CD4-positive, alpha-beta memory T cell (primary cell): Measurements from ENCODE around the gene CDKN2C. TPM values are rescaled to one million over a fixed set of nuclear protein-coding genes. Genes with fewer than 3 reads are reported as not detected.

Source experiments
- CTCF ChIA-PET: fragments of 350-600 bp; sonication (Branson Sonifier 250); formaldehyde crosslinking; loops from one replicate; lab custom pipeline; 2021; ENCODE audit warnings: inconsistent platforms; ENCODE audit not compliant: partially characterized antibody; lab: Charles Lee
- POLR2A ChIA-PET: fragments of 350-600 bp; sonication (Branson Sonifier 250); formaldehyde crosslinking; loops from one replicate; lab custom pipeline; 2021; ENCODE audit not compliant: partially characterized antibody; lab: Charles Lee
- DNase-seq, 5 donors: peaks; one replicate each; pipeline versions ENCODE4 v3.0.0 to v3.0.0-alpha.2; 2020 to 2022; ENCODE audit warnings: mixed read lengths in 1 of 5
- H3K27ac ChIP-seq: one replicate; pipeline ENCODE4 v1.7.0; 2013; ENCODE audit warnings: low read depth, low read length
- H3K27me3 ChIP-seq: 2 replicates; pipeline ENCODE4 v1.7.0; 2013; ENCODE audit warnings: mild to moderate bottlenecking, low read length, moderate library complexity; ENCODE audit not compliant: insufficient read depth
- H3K36me3 ChIP-seq: 2 replicates; pipeline ENCODE4 v1.7.0; 2013; ENCODE audit warnings: mild to moderate bottlenecking, low read length, moderate library complexity; ENCODE audit not compliant: insufficient read depth
- H3K4me1 ChIP-seq: 2 replicates; pipeline ENCODE4 v1.7.0; 2013; ENCODE audit warnings: mild to moderate bottlenecking, low read length, moderate library complexity; ENCODE audit not compliant: insufficient read depth
- H3K4me3 ChIP-seq, 2 donors: one replicate each; pipeline ENCODE4 v1.7.0; 2013; ENCODE audit warnings: low read length in 2 of 2, mild to moderate bottlenecking in 1 of 2
- H3K9me3 ChIP-seq, 2 donors: one replicate each; pipeline ENCODE4 v1.7.0; 2013; ENCODE audit warnings: low read length in 2 of 2, control low read depth in 1 of 2; ENCODE audit not compliant: control insufficient read depth in 1 of 2
- H3K27ac Mint-ChIP-seq, 7 donors: one replicate each; pipeline ENCODE4 v1.8.0; 2020 to 2021; ENCODE audit warnings: mixed read lengths in 7 of 7, mild to moderate bottlenecking in 6 of 7, inconsistent platforms in 3 of 7, moderate library complexity in 3 of 7
- H3K27me3 Mint-ChIP-seq, 2 donors: one replicate each; pipeline ENCODE4 v1.8.0; 2020 to 2021; ENCODE audit warnings: mixed read lengths in 2 of 2
- H3K36me3 Mint-ChIP-seq, 2 donors: one replicate each; pipeline ENCODE4 v1.8.0; 2020 to 2021; ENCODE audit warnings: mixed read lengths in 2 of 2, inconsistent platforms in 1 of 2, mild to moderate bottlenecking in 1 of 2
- H3K4me1 Mint-ChIP-seq, 4 donors: one replicate each; pipeline ENCODE4 v1.8.0; 2020 to 2021; ENCODE audit warnings: mixed read lengths in 4 of 4, mild to moderate bottlenecking in 1 of 4
- H3K4me3 Mint-ChIP-seq, 8 donors: one replicate each; pipeline ENCODE4 v1.8.0; 2020 to 2021; ENCODE audit warnings: mixed read lengths in 8 of 8, mild to moderate bottlenecking in 7 of 8, moderate library complexity in 6 of 8, inconsistent platforms in 3 of 8
- H3K9me3 Mint-ChIP-seq, 8 donors: one replicate each; pipeline ENCODE4 v1.8.0; 2020 to 2021; ENCODE audit warnings: mixed read lengths in 8 of 8, mild to moderate bottlenecking in 5 of 8, inconsistent platforms in 3 of 8, moderate library complexity in 1 of 8
- intact Hi-C: fragments of 100-400 bp; cut with micrococcal nuclease; formaldehyde crosslinking; loops from one replicate; pipeline ENCODE4 v1.15.1; 2023
- polyA plus RNA-seq, 2 donors: library from polyadenylated mRNA; unstranded; fragments of 300-500 nt; fragmentation: Illumina TruSeq; gene quantifications; one replicate each; pipeline ENCODE4 v1.2.3, GENCODE V29; 2021
- total RNA-seq, 2 experiments: library from RNA; stranded (reverse); gene quantifications; one replicate each; pipeline ENCODE4 v1.2.3, GENCODE V29; 2021

Gene CDKN2C
- total and polyA plus RNA-seq, 4 experiments from 2014 or later: 7.7 to 14.8 (median 11.1) TPM

GRCh38 chr1:50968821-50969610 lies 1.0 kb upstream of the CDKN2C start:
- ChIA-PET CTCF (interaction anchor here (0.6 to 3.5 kb wide), 9 partner anchors 9 to 194 kb away, joined by 3 to 25 read pairs (median 4); partner anchors contain the start of gene FAF1), POLR2A (interaction anchor here (1.1 to 4.4 kb wide), 9 partner anchors 9 to 550 kb away, joined by 3 to 122 read pairs (median 4); partner anchors contain the start of genes EPS15, FAF1 and RNF11)
- Histone ChIP-seq H3K27me3 (no peaks in the 10 kb centered on the region), H3K27ac (peak overlapping the region; percentile 76), H3K4me1 (peaks cover 31% of the 10 kb centered on the region), H3K9me3 (no peaks in the 10 kb centered on the region), H3K4me3 (peak overlapping the region; percentile 91 to 100), H3K36me3 (no peaks in the 10 kb centered on the region)
- H3K27me3 Mint-ChIP-seq: no peaks in the 10 kb centered on the region
- peaks cover 9 to 30% (median 23%) of the 10 kb centered on the region in 4 donors for H3K4me1 Mint-ChIP-seq
- peaks cover 0 to 15% of the 10 kb centered on the region in 2 donors for H3K36me3 Mint-ChIP-seq
- peak; percentile 41 to 74 (median 51) for DNase-seq
- H3K4me3 Mint-ChIP-seq: peak overlapping the region; percentile 97 to 100 (median 98)
- no peaks in the 10 kb centered on the region for H3K9me3 Mint-ChIP-seq
- peak overlapping the region; percentile 90 to 97 (median 96) for H3K27ac Mint-ChIP-seq
- intact Hi-C loops: loop anchor here (1.0 to 10.0 kb wide), 8 partner anchors 8 to 766 kb away; partner anchors contain the start of genes FAF1 and RNF11

GRCh38 chr1:50970509-50970887 lies 453 bp downstream of the CDKN2C start:
- Histone ChIP-seq H3K27ac (peak overlapping the region; percentile 76), H3K9me3 (no peaks in the 10 kb centered on the region), H3K4me1 (peaks cover 31% of the 10 kb centered on the region), H3K27me3 (no peaks in the 10 kb centered on the region), H3K36me3 (no peaks in the 10 kb centered on the region), H3K4me3 (peak overlapping the region; percentile 91 to 100)
- ChIA-PET POLR2A (interaction anchor here (1.0 to 4.4 kb wide), 3 partner anchors 8 to 12 kb away, joined by 3 to 122 read pairs (median 88); partner anchors contain the start of gene FAF1), CTCF (interaction anchor here (1.2 to 3.5 kb wide), 4 partner anchors 8 to 98 kb away, joined by 4 to 25 read pairs (median 10); no protein-coding TSS in a partner anchor)
- intact Hi-C loops: no loop called here
- H3K36me3 Mint-ChIP-seq: peaks cover 3 to 15% of the 10 kb centered on the region in 2 donors
- no peaks in the 10 kb centered on the region for H3K9me3 Mint-ChIP-seq
- peak overlapping the region; percentile 95 to 100 (median 98) for H3K4me3 Mint-ChIP-seq
- no peak for DNase-seq
- H3K27ac Mint-ChIP-seq: peak overlapping the region; percentile 90 to 98 (median 93)
- peaks cover 9 to 34% (median 23%) of the 10 kb centered on the region in 4 donors for H3K4me1 Mint-ChIP-seq
- H3K27me3 Mint-ChIP-seq: peaks cover 0 to 2% of the 10 kb centered on the region in 2 donors

GRCh38 chr1:50970931-50971582 lies 1.0 kb downstream of the CDKN2C start:
- Histone ChIP-seq H3K9me3 (no peaks in the 10 kb centered on the region), H3K27ac (peak overlapping the region; percentile 76), H3K27me3 (no peaks in the 10 kb centered on the region), H3K4me3 (peak overlapping the region; percentile 1 to 91), H3K4me1 (peaks cover 33% of the 10 kb centered on the region), H3K36me3 (no peaks in the 10 kb centered on the region)
- H3K27me3 Mint-ChIP-seq: peaks cover 0 to 2% of the 10 kb centered on the region in 2 donors
- H3K4me3 Mint-ChIP-seq: peak overlapping the region; percentile 95 to 100 (median 98)
- POLR2A ChIA-PET: interaction anchor here (4.0 to 4.4 kb wide), 2 partner anchors 7 to 11 kb away, joined by 88 to 122 read pairs; partner anchors contain the start of gene FAF1
- CTCF ChIA-PET: interaction anchor here (0.9 to 3.5 kb wide), 5 partner anchors 8 to 98 kb away, joined by 3 to 25 read pairs (median 5); no protein-coding TSS in a partner anchor
- peaks cover 3 to 15% of the 10 kb centered on the region in 2 donors for H3K36me3 Mint-ChIP-seq
- H3K9me3 Mint-ChIP-seq: no peaks in the 10 kb centered on the region
- no peak for DNase-seq
- H3K4me1 Mint-ChIP-seq: peaks cover 9 to 35% (median 24%) of the 10 kb centered on the region in 4 donors
- intact Hi-C loops: no loop called here
- peak overlapping the region; percentile 90 to 98 (median 93) for H3K27ac Mint-ChIP-seq

- no peak for DNase-seq
- ChIA-PET POLR2A (interaction anchor here (4.0 kb wide), 1 partner anchor 12 kb away, joined by 122 read pairs; the partner anchor contains the start of gene FAF1), CTCF (interaction anchor here (0.9 to 2.8 kb wide), 3 partner anchors 11 to 42 kb away, joined by 3 to 16 read pairs (median 4); partner anchors contain the start of gene FAF1)
- Mint-ChIP-seq H3K9me3 (no peaks in the 10 kb centered on the region), H3K27me3 (peaks cover 0 to 4% of the 10 kb centered on the region in 2 donors), H3K4me3 (peak overlapping the region in 5 of 8 donors; percentile 95 to 100 (median 99)), H3K27ac (no peak overlapping the region), H3K4me1 (peaks cover 17 to 43% (median 32%) of the 10 kb centered on the region in 4 donors), H3K36me3 (peaks cover 3 to 17% of the 10 kb centered on the region in 2 donors)
- Histone ChIP-seq H3K27me3 (no peaks in the 10 kb centered on the region), H3K4me3 (no peak overlapping the region), H3K9me3 (no peaks in the 10 kb centered on the region), H3K36me3 (no peaks in the 10 kb centered on the region), H3K4me1 (peaks cover 40% of the 10 kb centered on the region), H3K27ac (no peak overlapping the region)
- intact Hi-C loops: no loop called here
Observed at GRCh38 chr1:50971748-50972305, 1.8 kb downstream of the CDKN2C start.

GRCh38 chr1:50972766-50973165 lies 2.7 kb downstream of the CDKN2C start:
- intact Hi-C loops: no loop called here
- no peak overlapping the region for H3K27ac ChIP-seq

GRCh38 chr1:50973255-50973654 lies 3.2 kb downstream of the CDKN2C start:
- Mint-ChIP-seq H3K4me1 (peaks cover 15 to 36% (median 27%) of the 10 kb centered on the region in 4 donors), H3K4me3 (no peak overlapping the region), H3K27me3 (peaks cover 0 to 4% of the 10 kb centered on the region in 2 donors), H3K27ac (no peak overlapping the region), H3K36me3 (peaks cover 3 to 20% of the 10 kb centered on the region in 2 donors), H3K9me3 (no peaks in the 10 kb centered on the region)
- no peak overlapping the region for H3K4me3 ChIP-seq
- no peaks in the 10 kb centered on the region for H3K27me3 ChIP-seq
- H3K9me3 ChIP-seq: no peaks in the 10 kb centered on the region
- no peaks in the 10 kb centered on the region for H3K36me3 ChIP-seq
- CTCF ChIA-PET: interaction anchor here (0.7 to 1.5 kb wide), 2 partner anchors 13 to 14 kb away, joined by 3 to 4 read pairs; partner anchors contain the start of gene FAF1
- POLR2A ChIA-PET: no interaction called here
- DNase-seq: no peak
- intact Hi-C loops: no loop called here
- H3K27ac ChIP-seq: no peak overlapping the region
- peaks cover 36% of the 10 kb centered on the region for H3K4me1 ChIP-seq

More at GRCh38 chr1:50972766-50973165, 2.7 kb downstream of the CDKN2C start:
- no peak overlapping the region for H3K27ac Mint-ChIP-seq
- H3K4me3 Mint-ChIP-seq: no peak overlapping the region
- Histone ChIP-seq H3K27me3 (no peaks in the 10 kb centered on the region), H3K9me3 (no peaks in the 10 kb centered on the region), H3K4me3 (no peak overlapping the region), H3K36me3 (no peaks in the 10 kb centered on the region), H3K4me1 (peaks cover 37% of the 10 kb centered on the region)
- DNase-seq: no peak
- ChIA-PET POLR2A (no interaction called here), CTCF (interaction anchor here (0.7 to 1.5 kb wide), 2 partner anchors 12 to 14 kb away, joined by 3 to 4 read pairs; partner anchors contain the start of gene FAF1)
- peaks cover 15 to 39% (median 30%) of the 10 kb centered on the region in 4 donors for H3K4me1 Mint-ChIP-seq
- H3K9me3 Mint-ChIP-seq: no peaks in the 10 kb centered on the region
- H3K36me3 Mint-ChIP-seq: peaks cover 3 to 22% of the 10 kb centered on the region in 2 donors
- H3K27me3 Mint-ChIP-seq: peaks cover 0 to 4% of the 10 kb centered on the region in 2 donors
